IPS-NIHi11 (cell line): ENCODE measurements around the gene POLR2H.
A peak's percentile ranks its signal among the peaks of the same experiment; 100 is the strongest.

Source experiments
- DNase-seq: peaks from one replicate; pipeline ENCODE4 v3.0.0; 2012; ENCODE audit warnings: mixed read lengths, low spot score

The POLR2H gene

GRCh38 chr3:184387174-184387714, 25.7 kb downstream of the POLR2H start:
- no peak for DNase-seq

GRCh38 chr3:184388164-184388935, 26.8 kb downstream of the POLR2H start:
- no peak for DNase-seq

GRCh38 chr3:184388936-184389230, 27.4 kb downstream of the POLR2H start:
- DNase-seq = no peak

DNA sequence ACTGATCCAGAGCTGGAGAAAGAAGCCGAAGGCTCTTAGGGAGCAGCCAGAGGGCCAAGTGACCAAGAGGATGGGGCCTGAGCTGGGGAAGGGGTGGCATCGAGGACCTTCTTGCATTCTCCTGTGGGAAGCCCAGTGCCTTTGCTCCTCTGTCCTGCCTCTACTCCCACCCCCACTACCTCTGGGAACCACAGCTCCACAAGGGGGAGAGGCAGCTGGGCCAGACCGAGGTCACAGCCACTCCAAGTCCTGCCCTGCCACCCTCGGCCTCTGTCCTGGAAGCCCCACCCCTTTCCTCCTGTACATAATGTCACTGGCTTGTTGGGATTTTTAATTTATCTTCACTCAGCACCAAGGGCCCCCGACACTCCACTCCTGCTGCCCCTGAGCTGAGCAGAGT, 27.9 kb downstream of the POLR2H start:
- no peak for DNase-seq

- DNase-seq = no peak
Measured at GRCh38 chr3:184389935-184390528, 28.5 kb downstream of the POLR2H start.

- no peak for DNase-seq
Measured at GRCh38 chr3:184391266-184391665, 29.8 kb downstream of the POLR2H start.

- DNase-seq = no peak
Measured at GRCh38 chr3:184395320-184395660, 33.8 kb downstream of the POLR2H start.

DNA sequence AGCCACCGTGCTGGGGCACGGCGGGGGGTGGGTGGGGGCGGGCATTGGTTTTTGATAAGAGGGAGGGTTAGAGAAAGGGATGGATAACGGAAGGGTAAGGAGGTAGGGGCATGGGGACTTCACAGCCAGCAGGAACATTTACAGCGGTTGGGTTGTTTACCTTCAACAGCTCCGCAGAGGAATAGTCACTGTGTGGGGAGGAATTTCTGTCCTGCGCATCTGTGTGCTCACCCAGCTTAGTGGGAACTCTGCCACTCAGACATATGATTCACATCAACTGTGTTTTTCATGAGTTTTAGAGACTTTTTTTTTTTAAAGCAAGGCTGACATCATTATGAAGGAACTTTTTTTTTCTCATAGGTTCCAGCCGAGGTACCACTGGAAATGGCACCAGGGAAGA, 37.9 kb downstream of the POLR2H start:
- DNase-seq = no peak

DNA sequence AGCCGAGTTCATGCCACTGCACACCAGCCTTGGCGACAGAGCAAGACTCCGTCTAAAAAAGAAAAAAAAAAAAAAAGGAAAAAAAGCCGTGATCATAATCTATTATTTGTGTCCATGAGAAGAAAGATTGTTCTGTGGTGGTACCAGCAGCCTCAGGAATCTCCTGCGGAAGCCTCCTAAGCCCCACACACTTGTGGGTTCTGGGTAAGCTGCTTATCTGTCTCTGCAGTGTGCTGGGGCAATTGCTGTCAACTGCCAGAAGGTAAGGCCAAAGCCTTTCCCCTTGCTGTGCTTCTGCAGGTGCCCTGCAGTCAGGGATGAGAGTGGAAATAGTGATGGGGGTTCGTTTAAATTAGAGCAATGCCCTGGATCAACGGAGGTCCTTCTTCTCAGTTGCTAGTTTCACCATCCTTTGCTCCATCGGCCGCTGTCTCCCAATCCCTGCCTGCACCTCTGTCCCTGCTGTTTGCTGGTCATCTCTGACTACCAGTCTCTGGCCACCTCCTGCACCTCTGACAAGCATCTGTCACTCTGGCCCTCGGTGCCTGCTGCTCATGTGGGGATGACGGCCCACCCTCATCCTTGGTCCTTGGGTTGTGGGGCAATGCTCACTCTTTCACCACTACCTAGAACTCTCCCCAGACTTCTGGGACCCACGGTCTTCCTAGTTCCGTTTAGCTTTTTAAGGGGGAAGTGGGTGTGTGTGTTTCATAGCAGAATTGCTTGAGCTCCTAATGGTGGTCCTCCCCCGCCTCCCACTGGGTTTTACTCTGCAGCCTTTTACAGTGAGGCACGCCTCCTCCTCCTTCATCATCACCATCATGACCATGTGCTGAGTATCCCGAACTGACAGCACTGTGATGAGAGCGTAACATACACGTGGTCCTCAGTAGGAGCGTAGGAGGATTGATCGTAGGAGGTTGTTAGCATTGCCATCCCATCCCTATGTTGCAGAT, 43.8 kb downstream of the POLR2H start:
- no peak for DNase-seq

- no peak for DNase-seq
Measured at GRCh38 chr3:184409331-184409926, 47.9 kb downstream of the POLR2H start.

DNA sequence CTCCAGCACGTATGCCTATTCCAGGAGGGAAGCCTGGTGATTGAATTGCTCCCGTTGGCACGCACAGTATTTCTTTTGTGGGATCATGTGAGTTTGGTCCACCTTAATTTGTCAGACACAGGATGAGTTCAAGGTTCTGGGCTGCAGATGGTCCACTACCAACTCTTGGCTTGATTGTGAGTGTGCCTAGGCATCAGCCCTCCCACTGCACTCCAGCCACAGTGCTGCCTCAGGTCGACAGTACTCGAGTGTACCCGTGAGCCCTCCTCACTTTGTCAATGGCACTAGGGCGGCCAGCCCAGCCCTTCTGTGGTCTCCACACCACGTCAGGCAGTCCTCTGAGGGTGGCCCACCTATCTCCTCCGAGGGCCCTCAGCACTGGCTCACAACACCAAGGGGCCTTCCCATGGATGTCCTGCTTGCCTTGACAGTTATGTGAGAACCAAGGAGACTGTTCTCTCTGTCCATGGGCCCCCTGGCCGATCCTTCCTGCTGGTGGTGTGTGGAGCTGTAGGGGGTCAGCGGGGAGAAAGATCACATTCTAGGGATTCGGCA, 48.5 kb downstream of the POLR2H start:
- DNase-seq = no peak

DNA sequence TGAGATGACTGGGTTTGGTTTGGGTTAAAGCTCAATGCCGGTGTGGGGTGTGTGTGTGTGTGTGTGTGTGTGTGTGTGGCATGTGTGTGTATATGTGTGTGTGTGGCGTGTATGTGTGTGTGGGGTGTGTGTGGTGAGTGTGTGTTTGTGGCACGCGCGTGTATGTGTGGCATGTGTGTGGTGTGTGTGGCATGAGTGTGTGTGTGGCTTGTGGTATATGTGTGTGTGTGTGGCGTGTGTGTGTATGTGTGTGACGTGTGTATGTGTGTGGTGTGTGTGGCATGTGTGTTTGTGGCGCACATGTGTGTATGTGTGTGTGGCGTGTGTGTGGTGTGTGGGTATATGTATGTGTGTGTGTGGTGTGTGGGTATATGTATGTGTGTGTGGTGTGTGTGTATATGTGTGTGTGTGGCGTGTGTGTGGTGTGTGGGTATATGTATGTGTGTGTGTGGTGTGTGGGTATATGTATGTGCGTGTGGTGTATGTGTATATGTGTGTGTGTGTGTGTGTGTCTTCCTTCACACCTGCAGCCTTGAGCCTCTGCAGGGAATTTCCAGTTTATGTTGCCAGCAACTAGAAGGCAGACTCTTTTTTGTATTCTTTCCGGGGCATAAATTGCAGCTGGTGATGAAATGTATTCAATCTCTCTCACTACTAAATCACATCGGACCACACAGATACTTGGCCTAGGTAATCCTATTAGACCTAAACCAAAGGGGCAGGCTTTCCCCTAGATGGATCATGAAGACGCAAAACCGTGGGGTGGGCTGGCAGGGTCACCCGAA, 53.1 kb downstream of the POLR2H start:
- no peak for DNase-seq

GRCh38 chr3:184415203-184415490, 53.6 kb downstream of the POLR2H start:
- no peak for DNase-seq

DNA sequence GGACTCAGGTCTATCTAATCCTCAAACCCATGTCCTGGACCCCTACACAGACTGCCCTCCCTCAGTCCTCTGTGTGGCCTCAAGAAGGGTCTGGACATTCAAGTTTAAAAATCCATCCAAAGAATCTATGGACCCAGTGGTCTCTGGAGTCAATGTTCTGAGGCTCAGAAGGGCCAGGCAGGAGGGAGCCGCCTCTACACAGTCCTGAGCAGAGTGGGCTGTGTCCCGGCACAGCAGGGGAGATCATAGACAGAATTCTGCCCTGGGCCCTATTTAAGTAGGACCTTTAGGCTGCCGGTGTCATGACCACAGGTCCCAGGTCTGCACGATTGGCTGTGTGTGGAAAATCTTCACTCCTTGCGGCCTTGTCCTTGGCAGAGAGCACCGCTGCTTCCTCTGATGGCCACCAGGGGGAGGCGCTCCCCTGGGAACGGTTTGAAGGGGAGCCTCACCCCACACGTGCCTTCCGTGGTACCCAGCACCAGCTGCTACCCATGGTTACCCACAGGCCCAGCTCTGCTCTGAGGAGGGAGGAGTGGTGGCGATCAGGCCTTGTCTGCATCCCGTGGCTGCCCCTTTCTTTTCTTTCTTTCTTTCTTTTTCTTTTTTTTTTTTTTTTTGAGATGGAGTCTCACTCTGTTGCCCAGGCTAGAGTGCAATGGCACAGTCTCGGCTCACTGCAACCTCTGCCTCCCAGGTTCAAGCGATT, 56.3 kb downstream of the POLR2H start:
- peak; percentile 88 for DNase-seq
